ENCODE results near the gene C16orf82.
"Not testable (repeated sequence)": the region's sequence is repeated elsewhere in the genome, so short reads cannot be mapped to it uniquely, and the experiment has no call there.

C16orf82 gene

GRCh38 chr16:27086031-27086430, 19.3 kb downstream of the C16orf82 start:
- not testable (repeated sequence) for DNase-seq (ENCODE audit: insufficient read length, low spot score); FAIRE-seq

GRCh38 chr16:27088216-27088615, 21.5 kb downstream of the C16orf82 start:
- FAIRE-seq: no peak
- DNase-seq (ENCODE audit: insufficient read length, low spot score): no peak

GRCh38 chr16:27096375-27096774, 29.6 kb downstream of the C16orf82 start:
- DNase-seq (ENCODE audit: insufficient read length, low spot score): no peak
- FAIRE-seq: no peak

DNA sequence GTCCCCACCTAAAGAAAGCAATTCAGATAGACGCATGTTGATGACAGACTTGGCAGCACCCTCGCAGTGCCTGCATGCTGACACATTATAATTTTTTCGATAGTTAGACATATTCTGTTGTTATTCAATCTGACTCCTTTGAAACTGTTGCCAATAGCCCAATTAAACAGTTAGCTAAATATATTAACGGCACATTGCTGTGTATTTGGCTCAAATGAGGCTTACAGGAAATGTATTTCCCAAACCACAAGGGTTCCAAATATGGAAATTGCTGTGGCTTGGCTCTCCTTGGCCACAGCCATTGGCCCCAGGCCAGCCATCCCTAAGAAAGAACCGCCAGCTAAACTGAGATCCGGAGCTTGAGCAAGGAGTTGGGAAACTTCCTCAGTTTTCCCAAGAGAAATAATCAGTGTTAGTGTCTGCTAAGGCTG, 31.1 kb downstream of the C16orf82 start:
- no peak for FAIRE-seq
- DNase-seq (ENCODE audit: insufficient read length, low spot score): no peak

DNA sequence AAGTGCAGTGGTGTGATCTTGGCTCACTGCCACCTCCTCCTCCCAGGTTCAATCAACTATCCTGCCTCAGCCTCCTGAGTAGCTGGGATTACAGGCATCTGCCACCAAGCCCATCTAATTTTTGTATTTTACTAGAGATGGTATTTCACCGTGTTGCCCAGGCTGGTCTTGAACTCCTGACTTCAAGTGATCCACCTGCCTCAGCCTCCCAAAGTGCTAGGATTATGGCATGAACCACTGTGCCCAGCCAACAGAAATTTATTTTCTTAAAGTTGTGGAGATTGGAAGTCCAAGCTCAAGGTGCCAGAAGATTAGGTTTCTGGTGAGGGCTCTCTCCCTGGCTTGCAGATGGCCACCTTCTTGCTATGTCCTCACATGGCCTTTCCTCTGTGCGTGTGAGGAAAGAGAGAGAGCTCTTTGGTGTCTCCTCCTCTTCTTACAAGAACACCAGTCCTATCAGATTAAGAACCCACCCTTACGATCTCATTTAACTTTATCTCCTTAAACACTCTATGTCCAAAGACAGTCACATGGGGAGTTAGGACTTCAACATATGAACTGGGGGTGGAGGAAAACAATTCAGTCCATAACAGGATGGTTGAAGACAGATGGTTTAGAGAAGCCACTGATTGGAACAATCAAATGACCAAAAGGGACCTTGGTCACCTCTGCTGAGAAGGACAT, 31.8 kb downstream of the C16orf82 start:
- DNase-seq (ENCODE audit: insufficient read length, low spot score) (no peak), FAIRE-seq (no peak)

DNA sequence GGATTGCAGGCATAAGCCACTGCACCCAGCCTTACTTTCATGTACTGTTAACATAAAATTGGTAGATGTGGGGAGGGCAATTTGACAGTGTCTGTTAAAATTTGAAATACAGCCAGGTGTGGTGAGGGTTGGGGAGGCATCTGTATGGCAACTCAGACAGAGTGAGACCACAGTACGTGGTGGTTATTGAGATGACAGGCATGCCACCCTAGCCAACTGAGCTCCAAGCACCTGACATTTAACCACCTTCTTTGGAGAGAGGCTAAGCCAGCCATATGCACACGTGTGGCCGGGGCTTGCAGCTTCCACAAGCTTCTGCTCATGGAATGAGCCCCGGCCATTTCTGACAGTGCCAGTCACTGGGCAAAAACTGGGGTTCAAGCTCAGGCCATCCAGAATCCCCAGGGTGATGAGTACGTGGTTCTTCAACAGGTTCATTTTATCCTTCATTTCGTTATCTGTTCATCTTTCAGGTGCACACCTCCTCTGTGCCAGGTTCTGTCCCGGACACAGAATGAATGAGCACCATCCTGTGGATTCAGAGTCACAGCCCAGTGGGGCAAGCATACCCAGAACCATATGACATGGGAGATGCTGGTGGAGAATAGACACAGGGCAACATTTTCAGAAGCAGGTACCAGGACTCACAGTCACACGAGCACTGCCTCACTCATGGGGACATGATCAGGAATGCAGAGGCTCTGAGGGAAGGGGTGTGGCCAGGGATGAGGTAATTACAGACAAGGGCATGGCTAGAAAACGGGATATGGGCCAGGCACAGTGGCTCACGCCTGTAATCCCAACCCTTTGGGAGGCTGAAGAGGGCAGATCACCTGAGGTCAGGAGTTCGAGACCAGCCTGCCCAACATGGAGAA, 36.2 kb downstream of the C16orf82 start:
- FAIRE-seq (no peak), DNase-seq (ENCODE audit: insufficient read length, low spot score) (no peak)

- DNase-seq (ENCODE audit: insufficient read length, low spot score) (no peak), FAIRE-seq (no peak)
Measured at GRCh38 chr16:27103954-27104353, 37.2 kb downstream of the C16orf82 start.

- FAIRE-seq (no peak), DNase-seq (ENCODE audit: insufficient read length, low spot score) (no peak)
Measured at GRCh38 chr16:27106305-27106704, 39.6 kb downstream of the C16orf82 start.

DNA sequence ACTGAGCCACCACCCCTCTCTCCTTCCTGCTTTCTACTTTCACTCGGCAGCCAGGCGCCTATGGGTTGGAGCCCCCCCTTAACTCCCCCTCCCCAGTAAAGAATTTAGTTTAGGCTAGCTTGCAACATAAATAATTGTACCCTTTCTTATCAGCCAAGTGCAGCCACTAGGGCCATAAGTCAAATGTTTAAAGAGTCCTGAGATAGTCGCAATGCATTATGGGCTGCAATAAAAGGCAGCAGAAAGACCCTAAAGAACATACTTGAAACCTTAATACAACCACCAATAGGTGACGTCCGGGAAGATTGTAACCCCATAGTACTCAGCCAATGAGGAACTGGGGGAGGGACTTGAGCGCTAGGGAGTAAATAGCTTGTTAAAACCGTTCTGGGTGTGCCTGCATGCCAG, 40.5 kb downstream of the C16orf82 start:
- FAIRE-seq (no peak), DNase-seq (ENCODE audit: insufficient read length, low spot score) (no peak)

GRCh38 chr16:27108051-27108770, 41.5 kb downstream of the C16orf82 start:
- FAIRE-seq: no peak
- no peak for DNase-seq (ENCODE audit: insufficient read length, low spot score)

- DNase-seq (ENCODE audit: insufficient read length, low spot score): no peak
- FAIRE-seq: no peak
Measured at GRCh38 chr16:27108826-27109665, 42.3 kb downstream of the C16orf82 start.

DNA sequence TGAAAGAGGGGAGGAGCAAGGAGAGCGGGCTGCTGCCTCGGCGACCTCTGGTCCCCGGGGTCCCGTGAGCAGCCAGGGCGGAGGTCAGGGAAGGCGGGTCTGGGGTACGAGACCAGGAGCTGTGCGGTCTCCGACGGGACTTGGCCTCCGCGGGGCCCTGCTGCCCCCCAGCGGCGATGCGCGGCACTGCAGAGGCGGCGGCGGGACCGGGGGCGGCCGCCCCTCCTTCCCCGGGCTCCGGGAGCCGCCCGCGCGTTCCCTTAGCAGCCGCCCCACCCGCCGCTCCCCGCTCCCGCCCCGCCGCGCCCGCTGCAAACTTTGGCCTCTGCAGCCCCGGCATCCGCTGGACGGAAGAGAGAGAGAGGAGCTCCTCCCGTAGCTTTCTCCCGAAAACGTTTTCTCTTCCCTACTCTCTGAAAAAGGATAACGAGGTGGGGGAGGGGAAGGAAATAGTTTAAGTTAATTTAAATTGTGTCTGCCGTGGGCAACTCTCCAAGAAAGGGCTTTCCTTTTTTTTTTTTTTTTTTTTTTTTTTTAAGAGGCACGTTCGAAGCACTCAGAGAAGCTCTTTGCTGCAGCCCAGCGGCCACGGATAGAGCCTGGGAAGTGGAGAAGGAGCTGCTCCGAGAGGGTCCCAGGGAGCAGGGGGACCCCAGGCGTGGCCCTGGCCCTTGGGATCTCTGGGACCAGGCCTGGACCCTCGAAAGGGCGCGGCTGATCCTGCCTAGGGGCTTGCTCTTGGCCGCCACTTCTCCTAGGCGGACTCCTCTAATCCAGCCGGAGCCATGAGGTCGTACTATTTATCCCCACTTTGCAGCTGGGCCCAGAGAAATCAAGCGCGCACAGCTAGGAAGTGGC, 43.2 kb downstream of the C16orf82 start:
- peak; percentile 71 for DNase-seq (ENCODE audit: insufficient read length, low spot score)
- FAIRE-seq: no peak

- FAIRE-seq (no peak), DNase-seq (ENCODE audit: insufficient read length, low spot score) (no peak)
Measured at GRCh38 chr16:27110524-27110896, 43.8 kb downstream of the C16orf82 start.

- no peak for FAIRE-seq
Measured at GRCh38 chr16:27111486-27111885, 44.8 kb downstream of the C16orf82 start.

GRCh38 chr16:27112093-27112811, 45.5 kb downstream of the C16orf82 start:
- DNase-seq (ENCODE audit: insufficient read length, low spot score) (no peak), FAIRE-seq (no peak)

More at GRCh38 chr16:27111486-27111885, 44.8 kb downstream of the C16orf82 start:
- DNase-seq (ENCODE audit: insufficient read length, low spot score): no peak

DNA sequence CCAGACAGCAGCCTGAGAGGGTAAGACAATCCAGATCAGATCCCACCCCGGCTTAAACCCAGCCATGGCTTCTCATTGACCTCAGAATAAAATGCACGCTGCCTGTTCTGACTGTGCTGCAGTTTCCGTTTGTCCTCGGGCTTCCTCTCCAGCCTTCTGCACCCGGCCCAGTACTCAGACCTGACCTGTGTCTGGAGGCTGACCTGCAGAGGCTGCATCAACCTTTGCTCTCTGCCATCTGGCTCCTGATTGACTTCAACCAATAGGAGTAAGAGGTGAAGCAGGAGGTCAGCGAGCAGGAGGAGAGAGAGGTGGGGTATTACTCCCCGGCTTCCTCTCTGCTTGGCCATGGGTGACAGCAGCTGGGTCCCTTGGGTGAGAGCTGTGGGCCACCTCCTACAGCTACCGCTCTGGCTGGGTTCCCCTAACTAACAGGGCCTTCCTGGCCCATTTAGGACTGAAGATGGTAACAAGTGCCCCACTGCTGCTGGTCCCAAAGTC, 46.7 kb downstream of the C16orf82 start:
- peak; percentile 78 for FAIRE-seq
- DNase-seq (ENCODE audit: insufficient read length, low spot score): no peak

- FAIRE-seq (no peak), DNase-seq (ENCODE audit: insufficient read length, low spot score) (no peak)
Measured at GRCh38 chr16:27114006-27114405, 47.3 kb downstream of the C16orf82 start.

DNA sequence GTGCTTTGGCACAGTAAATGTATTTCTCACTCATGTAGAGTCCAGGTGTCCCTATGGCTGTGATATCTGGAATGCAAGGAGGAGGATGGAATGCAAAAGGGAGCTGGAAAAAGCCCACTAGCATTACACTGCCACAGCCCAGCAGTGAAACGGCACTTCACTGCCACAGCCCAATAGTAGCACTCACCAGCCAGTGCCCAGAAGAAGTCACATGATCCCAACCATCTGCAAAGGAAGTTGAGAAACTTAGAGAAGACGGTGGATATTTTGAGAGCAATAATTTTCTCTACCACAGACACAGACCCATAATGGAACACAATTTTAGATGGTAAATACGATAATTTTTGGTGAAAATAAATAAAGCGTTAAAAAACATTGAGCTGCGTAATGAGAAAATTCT, 51.8 kb downstream of the C16orf82 start:
- FAIRE-seq (no peak), DNase-seq (ENCODE audit: insufficient read length, low spot score) (no peak)

Data from GM19239 (cell line).